Activated CD8-positive, alpha-beta memory T cell treated with anti-CD3 and anti-CD28 coated beads, Interleukin-2, amount 50 U/mL, for 48 hours (primary cell): ENCODE data around the gene AZGP1.
A peak's percentile ranks its signal among the peaks of the same experiment; 100 is the strongest.
"Not testable (repeated sequence)": the region's sequence is repeated elsewhere in the genome, so short reads cannot be mapped to it uniquely, and the experiment has no call there.

Experiments
- DNase-seq: peaks from one replicate; pipeline ENCODE4 v3.0.0-alpha.2; 2020

The AZGP1 gene

GRCh38 chr7:99949645-99950228 is 26.1 kb downstream of the AZGP1 start:
- no peak for DNase-seq

GRCh38 chr7:99947608-99948007 is 28.2 kb downstream of the AZGP1 start:
- DNase-seq = no peak

- DNase-seq = no peak
These were observed 31.2 kb downstream of the AZGP1 start for GRCh38 chr7:99944497-99945070.

DNA sequence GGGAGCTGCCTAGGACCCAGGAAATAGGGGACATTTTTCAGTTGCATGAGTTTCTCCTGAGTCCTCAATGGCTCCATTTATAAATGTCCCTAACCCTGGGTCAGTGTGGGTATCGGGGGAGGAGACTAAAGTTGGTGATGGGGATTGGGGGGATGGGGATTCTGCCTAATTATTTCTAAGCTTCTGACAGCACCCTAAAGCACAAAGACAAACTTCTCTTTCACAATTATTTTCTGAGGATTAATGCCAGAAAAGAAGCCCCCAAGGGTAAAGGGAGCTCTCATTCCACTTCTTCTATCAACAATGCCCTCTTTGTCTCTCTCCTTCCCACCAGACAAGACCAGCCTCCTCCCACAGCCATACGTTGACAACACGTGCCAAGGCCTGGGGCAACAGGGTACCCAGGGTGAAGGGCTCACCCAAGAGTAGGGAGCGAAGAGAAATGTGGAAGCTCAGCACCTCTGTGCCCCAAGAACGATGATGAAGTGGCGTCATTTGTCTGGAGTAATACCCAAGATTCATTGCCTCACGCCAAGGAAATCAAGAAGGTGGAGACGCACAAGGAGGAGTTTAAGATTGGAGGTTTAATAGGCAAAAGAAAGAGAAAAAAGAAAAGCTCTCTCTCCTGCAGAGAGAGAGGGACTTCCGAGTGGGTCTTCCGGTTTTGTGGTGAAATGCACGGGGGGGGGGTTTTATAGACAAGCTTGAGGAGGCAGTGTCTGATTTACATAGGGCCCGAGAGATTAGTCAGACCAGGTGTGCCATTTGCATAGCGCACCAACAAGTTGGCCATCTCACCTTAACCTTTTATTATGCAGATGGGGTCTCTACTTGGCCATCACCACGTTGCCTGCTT is 32.0 kb downstream of the AZGP1 start:
- no peak for DNase-seq

DNA sequence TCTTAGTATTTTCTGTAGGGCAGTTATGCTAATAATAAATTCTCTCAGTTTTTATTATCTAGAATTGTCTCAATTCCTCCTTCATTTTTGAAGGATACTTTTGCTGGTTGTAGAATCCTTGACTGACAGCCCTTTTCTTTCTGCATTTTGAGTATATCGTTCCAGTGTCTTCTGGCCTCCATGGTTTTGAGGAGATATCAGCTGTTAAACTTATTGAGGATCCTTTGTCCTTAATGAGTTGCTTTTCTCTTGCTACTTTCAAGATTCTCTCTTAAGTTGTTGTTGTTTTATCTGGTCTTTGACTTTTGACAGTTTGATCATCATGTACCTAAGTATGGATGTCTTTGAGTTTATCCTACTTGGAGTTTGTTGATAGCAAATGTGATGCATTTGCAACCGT is 37.5 kb downstream of the AZGP1 start:
- DNase-seq = no peak

DNA sequence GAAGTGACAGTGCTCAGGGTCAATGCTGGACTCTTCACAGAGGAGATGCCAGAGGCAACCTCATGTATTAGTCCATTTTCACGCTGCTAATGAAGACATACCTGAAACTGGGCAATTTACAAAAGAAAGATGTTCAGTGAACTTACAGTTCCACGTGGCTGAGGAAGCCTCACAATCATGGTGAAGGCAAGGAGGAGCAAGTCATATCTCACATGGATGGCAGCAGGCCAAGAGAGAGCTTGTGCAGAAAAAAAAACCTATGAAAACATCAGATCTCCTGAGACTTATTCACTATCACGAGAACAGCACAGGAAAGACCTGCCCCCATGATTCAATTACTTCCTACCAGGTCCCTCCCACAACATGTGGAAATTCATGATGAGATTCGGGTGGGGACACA is 40.8 kb downstream of the AZGP1 start:
- DNase-seq = not testable (repeated sequence)

- no peak for DNase-seq
These were observed 45.5 kb downstream of the AZGP1 start for GRCh38 chr7:99930376-99930775.

DNA sequence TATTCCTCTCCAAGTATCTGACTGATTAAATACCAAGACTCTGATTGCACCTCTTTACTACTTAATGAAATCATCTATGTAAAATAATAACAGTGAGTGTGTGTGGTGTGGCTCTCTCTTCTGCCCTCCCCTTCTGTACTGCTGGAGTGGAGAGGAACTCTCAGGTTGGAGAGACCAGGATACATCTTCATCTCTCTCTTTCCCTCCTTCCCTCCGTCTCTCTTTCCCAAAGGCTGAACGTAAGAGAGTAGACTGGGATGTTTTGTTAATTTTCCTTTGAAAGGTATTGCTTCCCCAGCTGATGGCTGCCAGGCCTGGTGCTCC is 46.1 kb downstream of the AZGP1 start:
- DNase-seq = no peak

- peak; percentile 70 for DNase-seq
These were observed 46.7 kb downstream of the AZGP1 start, which contains the start of gene GJC3 for GRCh38 chr7:99928994-99929729. GJC3 (minus strand) TSS chr7:99929620; CDS start chr7:99929620, 0 bp downstream.

- DNase-seq = no peak
These were observed 47.6 kb downstream of the AZGP1 start for GRCh38 chr7:99928188-99928587.

- no peak for DNase-seq
These were observed 48.3 kb downstream of the AZGP1 start for GRCh38 chr7:99927536-99927935.

DNA sequence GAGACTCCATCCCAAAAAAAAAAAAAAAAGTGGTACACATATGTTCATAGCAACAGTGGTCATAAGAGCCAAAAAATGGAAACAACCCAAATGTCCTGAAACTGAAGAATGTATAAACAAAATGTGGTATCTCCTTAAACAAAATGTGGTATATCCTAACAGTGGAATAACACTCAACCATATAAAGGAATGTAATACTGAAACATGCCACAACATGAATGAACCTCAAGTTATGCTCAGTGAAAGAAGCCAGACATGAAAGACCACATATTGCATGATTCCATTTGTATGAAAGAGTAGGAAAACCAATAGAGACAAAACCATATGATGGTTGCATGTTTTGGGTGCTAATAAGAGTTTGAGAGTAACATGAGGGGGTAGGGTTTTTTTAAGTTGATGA is 49.5 kb downstream of the AZGP1 start:
- DNase-seq = no peak

- DNase-seq = no peak
These were observed 52.6 kb downstream of the AZGP1 start for GRCh38 chr7:99923200-99923599.

GRCh38 chr7:99920149-99920548 is 55.7 kb downstream of the AZGP1 start:
- no peak for DNase-seq

GRCh38 chr7:99919814-99920112 is 56.1 kb downstream of the AZGP1 start:
- no peak for DNase-seq

DNA sequence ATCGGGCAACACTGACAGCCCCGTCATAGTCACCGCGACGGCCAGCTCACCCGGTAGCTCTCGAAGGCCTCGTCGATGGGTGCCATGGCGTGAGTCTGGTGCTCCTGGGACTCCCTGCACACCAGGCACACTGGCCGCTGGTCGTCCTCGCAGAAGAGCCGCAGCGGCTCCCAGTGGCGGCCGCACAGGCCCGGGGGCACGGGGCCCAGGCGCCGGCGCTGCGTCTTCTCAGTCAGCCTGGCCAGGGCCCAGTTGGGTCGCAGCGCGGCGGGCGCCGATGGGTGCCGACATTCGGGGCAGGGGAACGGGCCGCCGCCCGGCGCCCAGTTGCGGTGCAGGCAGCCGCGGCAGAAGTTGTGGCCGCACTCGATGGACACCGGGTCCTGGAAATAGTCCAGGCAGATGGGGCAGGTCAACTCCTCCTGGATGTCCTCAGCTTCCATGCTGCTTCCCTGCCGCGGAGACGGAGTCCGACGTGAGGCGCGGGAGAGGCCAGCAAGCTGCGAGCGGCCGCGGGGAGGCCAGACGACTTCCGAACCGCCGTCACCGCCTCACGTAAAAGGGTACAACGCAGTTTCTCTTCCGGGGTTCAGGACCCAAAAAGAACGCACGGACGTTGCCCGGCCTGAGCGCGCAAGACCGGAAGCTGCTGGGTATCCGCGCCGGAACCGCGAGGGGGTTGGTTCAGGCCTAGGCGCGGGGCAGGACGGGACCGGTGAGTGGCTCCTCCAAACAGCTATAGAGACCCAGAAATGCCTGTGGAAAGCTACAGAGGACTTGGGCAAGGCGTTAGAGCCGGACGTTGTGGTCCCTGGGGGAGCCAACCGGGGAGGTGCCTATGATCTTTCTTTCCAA is 56.6 kb downstream of the AZGP1 start, which contains the start of gene TRIM4:
Gene TRIM4 (minus strand): TSS at position 572 of the 855 bp plus-strand sequence. CDS start 129 bp downstream, at position 443.
- peak; percentile 93 for DNase-seq
